Epithelial cell of esophagus (primary cell): ENCODE results near the gene MACROD2.

Experiments used
- DNase-seq: peaks from one replicate; pipeline ENCODE4 v3.0.0; 2010; ENCODE audit warnings: low read depth
- H3K4me3 ChIP-seq: 2 replicates; pipeline ENCODE4 v1.5.1; 2011; ENCODE audit warnings: mild to moderate bottlenecking, low read length, control low read depth
- CTCF ChIP-seq: IDR thresholded peaks from 2 replicates; pipeline ENCODE4 v1.5.1; 2011; ENCODE audit warnings: low read depth, mild to moderate bottlenecking, low read length, control low read depth, inconsistent platforms; ENCODE audit not compliant: insufficient read depth; ENCODE audit errors: missing control alignments

The MACROD2 gene

DNA sequence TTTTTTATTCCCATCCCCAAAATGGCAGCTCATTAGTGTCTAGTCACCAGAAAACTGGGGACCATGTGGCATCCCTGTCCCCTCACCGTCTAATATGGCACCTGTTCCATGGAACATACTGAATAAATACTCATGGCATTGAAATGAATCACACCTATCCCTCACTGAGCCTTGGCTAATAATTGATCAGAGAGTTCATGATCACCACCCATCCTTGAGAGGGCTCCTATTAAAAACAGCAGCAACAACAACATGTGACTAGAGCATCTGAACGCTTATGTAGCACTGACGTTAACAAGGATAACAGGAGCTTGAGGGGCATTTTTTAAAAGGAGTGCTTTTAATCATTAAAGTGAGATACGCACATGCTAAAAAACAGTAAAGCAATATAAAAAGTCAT lies 1453.7 kb downstream of the MACROD2 start:
- no peak for TF ChIP-seq CTCF
- no peak overlapping the region for H3K4me3 ChIP-seq
- no peak for DNase-seq

- no peak overlapping the region for H3K4me3 ChIP-seq
- no peak for DNase-seq
Observed at GRCh38 chr20:15451241-15451640, 1455.9 kb downstream of the MACROD2 start.

GRCh38 chr20:15455279-15455678 lies 1460.0 kb downstream of the MACROD2 start:
- no peak for DNase-seq
- no peak for TF ChIP-seq CTCF
- H3K4me3 ChIP-seq, result no peak overlapping the region

More at GRCh38 chr20:15451241-15451640, 1455.9 kb downstream of the MACROD2 start:
- TF ChIP-seq CTCF, result no peak

GRCh38 chr20:15461938-15462337 lies 1466.6 kb downstream of the MACROD2 start:
- TF ChIP-seq CTCF, result no peak
- no peak overlapping the region for H3K4me3 ChIP-seq
- no peak for DNase-seq

DNA sequence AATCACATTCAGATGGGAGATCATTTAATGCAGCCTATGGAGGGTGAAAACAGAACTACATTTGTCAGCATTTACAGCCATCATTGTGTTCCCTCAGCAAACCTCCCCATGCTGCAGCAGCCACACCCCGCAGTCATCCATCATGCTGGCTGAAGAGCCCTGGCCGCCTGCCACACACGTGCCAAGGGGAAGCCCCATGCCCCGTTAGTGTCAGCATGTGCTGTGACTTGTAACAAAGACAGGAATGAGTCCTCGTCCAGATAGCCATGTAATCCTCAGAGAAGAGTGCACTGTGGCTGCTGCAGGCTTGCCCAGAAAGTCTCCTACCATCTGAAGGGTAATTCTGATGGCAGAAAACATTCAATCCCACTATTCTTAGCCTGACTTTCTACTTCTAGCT lies 1480.2 kb downstream of the MACROD2 start:
- peak; percentile 60 for DNase-seq
- TF ChIP-seq CTCF, result no peak
- no peak overlapping the region for H3K4me3 ChIP-seq

GRCh38 chr20:15476186-15476585 lies 1480.9 kb downstream of the MACROD2 start:
- no peak for DNase-seq
- no peak for TF ChIP-seq CTCF
- H3K4me3 ChIP-seq, result no peak overlapping the region

DNA sequence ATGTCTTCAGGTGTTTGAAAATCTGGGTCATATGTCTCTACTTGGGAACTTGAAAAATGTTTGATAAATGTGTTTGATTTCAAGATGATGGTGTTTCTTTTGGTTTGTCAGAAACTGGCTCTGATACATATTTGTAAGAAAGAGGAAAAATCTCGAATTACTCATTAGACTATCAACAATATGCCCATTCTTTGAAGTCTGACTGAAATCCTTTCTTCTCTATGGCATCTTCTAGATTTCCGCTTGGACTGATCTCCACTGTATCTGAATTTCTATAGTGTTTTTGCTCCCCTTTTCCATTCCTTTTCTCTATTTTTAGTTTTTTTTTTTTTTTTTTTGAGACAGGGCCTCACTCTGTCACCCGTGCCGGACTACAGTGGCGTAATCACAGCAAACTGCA lies 1481.5 kb downstream of the MACROD2 start:
- TF ChIP-seq CTCF, result no peak
- DNase-seq, result no peak
- H3K4me3 ChIP-seq, result no peak overlapping the region
